Measurements from ENCODE around the gene SAMD13. TPM values are rescaled to one million over a fixed set of nuclear protein-coding genes. Genes with fewer than 3 reads are reported as not detected.

The SAMD13 gene
- 10 to 100 TPM in 2 of 8 experiments, 1 to 10 TPM in 6; 2.4 to 18.2 (median 4.2) TPM for total RNA-seq

GRCh38 chr1:84301004-84301784 lies at the start of gene SAMD13:
Gene SAMD13 (plus strand): TSS chr1:84301708. CDS start chr1:84303235, 1,527 bp downstream.
- Histone ChIP-seq H3K4me1 (replicated peaks in 1 of 2) (peaks cover 42 to 44% of the 10 kb centered on the region in 2 donors), H3K27ac (peak within 1 kb of the TSS; percentile 25 to 78), H3K4me3 (peak within 1 kb of the TSS; percentile 21 to 33 (median 27))
- WGBS, 10 experiments = 0 to 37% (median 12%) methylated on average over 1 to 5 of the region's 5 CpGs
- ATAC-seq (replicated peaks in 6 of 8) = peak; percentile 4 to 64 (median 38)
- in situ Hi-C loops (cut with MboI; ENCODE audit: low pct_unique_long_range_greater_than_20kb in 2 of 9, low sequenced_read_pairs in 9 of 9, unreplicated experiment in 9 of 9) = no loop called here

DNA sequence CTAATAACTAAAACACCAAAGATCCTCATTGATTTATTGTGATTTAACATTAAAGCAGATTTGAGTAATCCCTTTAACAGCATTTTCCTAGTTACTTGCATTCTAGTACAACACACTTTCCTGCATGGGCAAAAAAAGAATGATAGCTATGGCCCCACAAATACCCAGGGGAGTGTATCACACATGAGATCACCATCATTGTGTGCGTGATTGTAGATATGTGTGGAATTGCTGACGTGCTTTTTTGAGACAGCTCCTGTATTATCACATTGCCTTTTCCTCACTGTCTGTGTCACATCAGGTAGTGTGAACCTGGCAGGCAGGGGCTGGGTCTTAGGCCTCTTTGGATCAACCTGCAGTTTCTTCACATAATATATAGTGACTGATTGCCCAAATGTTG lies 48.5 kb upstream of the SAMD13 start:
- WGBS, 10 experiments = 83 to 100% (median 100%) methylated on average over 2 of the region's 2 CpGs; no CpG with 5 or more reads in 5 of the 10 experiments
- ATAC-seq (replicated peaks in 6 of 8) = peak in 5 of 8 experiments; percentile 18 to 53 (median 33)
- Histone ChIP-seq H3K27ac (no peak overlapping the region), H3K4me3 (no peak overlapping the region), H3K4me1 (replicated peaks in 1 of 2) (no peaks in the 10 kb centered on the region)
- in situ Hi-C loops (cut with MboI; ENCODE audit: low pct_unique_long_range_greater_than_20kb in 2 of 9, low sequenced_read_pairs in 9 of 9, unreplicated experiment in 9 of 9) = no loop called here

DNA sequence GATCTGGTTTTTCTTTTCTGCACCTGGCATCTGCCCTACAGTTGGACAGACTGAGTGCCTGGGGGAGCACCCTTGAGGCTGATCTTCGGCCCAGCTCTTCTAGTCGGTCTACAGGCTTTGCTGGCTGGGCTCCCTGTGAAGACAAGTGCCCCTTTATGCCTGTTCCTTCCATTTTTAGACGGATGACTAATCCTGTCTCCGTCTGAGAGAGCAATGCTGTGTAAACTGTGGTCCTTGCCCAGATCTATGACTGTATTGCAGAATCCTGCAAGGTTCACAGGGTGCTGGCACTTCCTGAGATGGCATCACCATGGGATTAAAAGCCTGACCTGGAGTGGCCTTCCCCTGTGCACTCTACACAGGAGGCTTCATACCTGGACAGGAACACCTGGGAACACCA lies 47.6 kb upstream of the SAMD13 start:
- Histone ChIP-seq H3K4me1 (replicated peaks in 1 of 2) (no peaks in the 10 kb centered on the region), H3K27ac (no peak overlapping the region), H3K4me3 (no peak overlapping the region)
- 0 to 90% (median 50%) methylated on average over 2 to 4 of the region's 4 CpGs; no CpG with 5 or more reads in 3 of the 10 experiments for WGBS, 10 experiments
- in situ Hi-C loops (cut with MboI; ENCODE audit: low pct_unique_long_range_greater_than_20kb in 2 of 9, low sequenced_read_pairs in 9 of 9, unreplicated experiment in 9 of 9) = no loop called here
- ATAC-seq (replicated peaks in 6 of 8) = peak; percentile 23 to 94 (median 79)

- H3K27ac ChIP-seq = no peak overlapping the region
- no peaks in the 10 kb centered on the region for H3K4me1 ChIP-seq (replicated peaks in 1 of 2)
- H3K4me3 ChIP-seq = no peak overlapping the region
- ATAC-seq (replicated peaks in 6 of 8) = no peak
- in situ Hi-C loops (cut with MboI; ENCODE audit: low pct_unique_long_range_greater_than_20kb in 2 of 9, low sequenced_read_pairs in 9 of 9, unreplicated experiment in 9 of 9) = no loop called here
- 60 to 100% (median 97%) methylated on average over 1 to 2 of the region's 2 CpGs; no CpG with 5 or more reads in 1 of the 10 experiments for WGBS, 10 experiments
Measured at GRCh38 chr1:84254703-84255238, 46.7 kb upstream of the SAMD13 start.

GRCh38 chr1:84255582-84255981 lies 45.9 kb upstream of the SAMD13 start:
- Histone ChIP-seq H3K4me3 (no peak overlapping the region), H3K4me1 (replicated peaks in 1 of 2) (no peaks in the 10 kb centered on the region), H3K27ac (no peak overlapping the region)
- no peak for ATAC-seq (replicated peaks in 6 of 8)
- in situ Hi-C loops (cut with MboI; ENCODE audit: low pct_unique_long_range_greater_than_20kb in 2 of 9, low sequenced_read_pairs in 9 of 9, unreplicated experiment in 9 of 9) = no loop called here

- H3K27ac ChIP-seq = no peak overlapping the region
- no peaks in the 10 kb centered on the region for H3K4me1 ChIP-seq (replicated peaks in 1 of 2)
- in situ Hi-C loops (cut with MboI; ENCODE audit: low pct_unique_long_range_greater_than_20kb in 2 of 9, low sequenced_read_pairs in 9 of 9, unreplicated experiment in 9 of 9) = no loop called here
- ATAC-seq (replicated peaks in 6 of 8) = peak in 2 of 8 experiments; percentile 36 to 43
- H3K4me3 ChIP-seq = no peak overlapping the region
- 0 to 100% (median 75%) methylated on average over 1 to 2 of the region's 2 CpGs; no CpG with 5 or more reads in 3 of the 10 experiments for WGBS, 10 experiments
Measured at GRCh38 chr1:84257617-84258016, 43.9 kb upstream of the SAMD13 start.

DNA sequence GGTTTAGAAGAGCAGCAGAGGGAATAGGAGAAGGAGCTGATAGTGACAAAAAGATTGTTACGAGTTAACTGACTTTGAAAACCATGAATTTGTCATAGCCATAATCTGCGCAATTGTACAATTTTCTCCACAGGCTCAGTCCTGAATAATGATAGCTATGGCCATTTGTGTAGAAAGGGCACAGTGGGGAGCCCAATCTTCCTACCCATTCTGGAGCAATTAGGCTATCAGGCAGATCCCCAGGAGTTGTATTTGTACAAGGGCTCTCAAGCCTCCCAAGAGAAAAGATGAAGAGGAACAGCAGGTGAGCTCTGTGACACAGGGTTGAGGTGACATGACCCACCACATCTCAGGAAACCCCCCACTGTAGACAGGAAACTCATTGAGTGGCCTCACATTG lies 42.1 kb upstream of the SAMD13 start:
- in situ Hi-C loops (cut with MboI; ENCODE audit: low pct_unique_long_range_greater_than_20kb in 2 of 9, low sequenced_read_pairs in 9 of 9, unreplicated experiment in 9 of 9) = no loop called here
- Histone ChIP-seq H3K4me3 (no peak overlapping the region), H3K4me1 (replicated peaks in 1 of 2) (no peaks in the 10 kb centered on the region), H3K27ac (no peak overlapping the region)
- no peak for ATAC-seq (replicated peaks in 6 of 8)
- 67 to 100% (median 85%) methylated on average over 1 to 2 of the region's 2 CpGs; no CpG with 5 or more reads in 2 of the 10 experiments for WGBS, 10 experiments

GRCh38 chr1:84259989-84260388 lies 41.5 kb upstream of the SAMD13 start:
- no peak for ATAC-seq (replicated peaks in 6 of 8)
- Histone ChIP-seq H3K4me3 (no peak overlapping the region), H3K27ac (no peak overlapping the region), H3K4me1 (replicated peaks in 1 of 2) (peaks cover 0 to 2% of the 10 kb centered on the region in 2 donors)
- in situ Hi-C loops (cut with MboI; ENCODE audit: low pct_unique_long_range_greater_than_20kb in 2 of 9, low sequenced_read_pairs in 9 of 9, unreplicated experiment in 9 of 9) = no loop called here
- 50 to 100% (median 90%) methylated on average over 1 to 2 of the region's 2 CpGs; no CpG with 5 or more reads in 5 of the 10 experiments for WGBS, 10 experiments

DNA sequence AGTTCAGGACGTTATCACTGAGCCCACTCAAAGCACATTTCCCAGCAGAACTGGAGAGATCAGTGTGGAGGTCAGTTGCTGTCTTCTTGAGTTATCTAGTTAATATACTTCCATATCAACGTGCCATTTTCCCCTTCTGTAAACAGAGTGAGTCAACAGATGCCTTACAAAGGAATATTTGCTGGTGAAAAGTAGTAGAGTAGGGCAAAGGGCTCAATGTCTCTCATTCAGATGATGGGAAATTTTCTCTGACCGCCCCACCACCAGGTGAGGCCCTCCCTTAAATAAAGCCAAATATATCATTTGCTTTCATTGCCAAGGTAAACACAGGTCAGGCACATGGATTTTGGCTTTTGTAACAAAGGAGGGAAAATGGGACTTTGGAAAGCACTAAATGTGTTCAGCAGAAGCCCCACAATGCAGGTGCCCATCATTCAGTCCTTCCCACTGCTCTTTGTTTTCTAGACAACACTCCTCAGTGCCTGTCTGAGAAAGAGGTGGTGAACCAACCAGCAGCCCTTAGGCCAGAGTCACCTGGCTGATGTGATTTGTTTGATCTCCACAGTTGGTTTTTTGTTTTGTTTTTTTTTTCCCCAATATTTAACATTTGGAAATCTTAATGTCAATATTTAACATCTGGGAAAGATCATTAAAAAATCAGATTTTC lies 40.5 kb upstream of the SAMD13 start:
- peak in 1 of 8 experiments; percentile 18 for ATAC-seq (replicated peaks in 6 of 8)
- WGBS, 10 experiments = 0 to 86% (median 68%) methylated on average over 1 to 3 of the region's 3 CpGs; no CpG with 5 or more reads in 2 of the 10 experiments
- in situ Hi-C loops (cut with MboI; ENCODE audit: low pct_unique_long_range_greater_than_20kb in 2 of 9, low sequenced_read_pairs in 9 of 9, unreplicated experiment in 9 of 9) = no loop called here
- Histone ChIP-seq H3K27ac (no peak overlapping the region), H3K4me1 (replicated peaks in 1 of 2) (peaks cover 0 to 2% of the 10 kb centered on the region in 2 donors), H3K4me3 (no peak overlapping the region)

DNA sequence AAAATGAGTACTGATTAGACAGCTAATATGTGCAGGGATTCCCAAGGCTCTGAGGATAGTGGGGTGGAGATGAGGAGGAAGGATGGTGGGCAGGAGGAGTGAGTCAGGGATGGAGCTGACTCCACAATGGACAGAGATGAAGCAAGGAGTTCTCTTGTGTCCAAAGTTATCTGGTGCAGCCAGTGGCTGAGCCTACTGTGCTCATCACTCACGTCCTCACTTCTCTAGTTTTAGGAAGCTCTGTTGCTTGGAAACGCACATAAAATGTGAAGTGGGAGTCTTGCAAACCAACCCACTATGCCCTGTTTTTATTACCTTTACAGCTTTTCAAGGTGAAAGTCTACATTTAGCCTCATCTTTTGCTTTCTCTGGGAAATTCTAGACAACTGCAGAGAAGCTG lies 36.5 kb upstream of the SAMD13 start:
- 10 to 93% (median 86%) methylated on average over 1 to 2 of the region's 2 CpGs; no CpG with 5 or more reads in 2 of the 10 experiments for WGBS, 10 experiments
- Histone ChIP-seq H3K27ac (no peak overlapping the region), H3K4me3 (no peak overlapping the region), H3K4me1 (replicated peaks in 1 of 2) (peaks cover 0 to 2% of the 10 kb centered on the region in 2 donors)
- in situ Hi-C loops (cut with MboI; ENCODE audit: low pct_unique_long_range_greater_than_20kb in 2 of 9, low sequenced_read_pairs in 9 of 9, unreplicated experiment in 9 of 9) = no loop called here
- ATAC-seq (replicated peaks in 6 of 8) = no peak

DNA sequence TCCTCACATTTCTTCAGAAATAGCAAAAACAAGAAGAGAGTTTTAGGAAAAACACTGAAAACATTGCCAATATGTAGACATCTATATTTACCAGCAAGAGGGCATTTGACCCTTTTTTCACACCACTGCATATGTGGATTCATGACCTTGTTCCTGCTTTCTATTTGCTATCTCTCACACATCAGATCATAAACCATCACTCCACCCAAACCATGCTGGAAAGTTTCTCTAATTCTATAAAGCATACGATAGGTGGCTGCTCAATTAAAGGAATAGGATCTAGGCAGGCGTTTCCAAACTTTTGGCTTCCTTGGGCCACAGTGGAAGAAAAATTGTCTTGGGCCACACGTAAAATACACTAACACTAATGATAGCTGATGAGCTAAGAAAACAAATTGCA lies 35.6 kb upstream of the SAMD13 start:
- in situ Hi-C loops (cut with MboI; ENCODE audit: low pct_unique_long_range_greater_than_20kb in 2 of 9, low sequenced_read_pairs in 9 of 9, unreplicated experiment in 9 of 9) = no loop called here
- ATAC-seq (replicated peaks in 6 of 8) = no peak
- Histone ChIP-seq H3K27ac (no peak overlapping the region), H3K4me1 (replicated peaks in 1 of 2) (peaks cover 0 to 2% of the 10 kb centered on the region in 2 donors), H3K4me3 (no peak overlapping the region)
- WGBS, 10 experiments = 40 to 100% (median 90%) methylated on average over 1 to 3 of the region's 3 CpGs; no CpG with 5 or more reads in 1 of the 10 experiments

DNA sequence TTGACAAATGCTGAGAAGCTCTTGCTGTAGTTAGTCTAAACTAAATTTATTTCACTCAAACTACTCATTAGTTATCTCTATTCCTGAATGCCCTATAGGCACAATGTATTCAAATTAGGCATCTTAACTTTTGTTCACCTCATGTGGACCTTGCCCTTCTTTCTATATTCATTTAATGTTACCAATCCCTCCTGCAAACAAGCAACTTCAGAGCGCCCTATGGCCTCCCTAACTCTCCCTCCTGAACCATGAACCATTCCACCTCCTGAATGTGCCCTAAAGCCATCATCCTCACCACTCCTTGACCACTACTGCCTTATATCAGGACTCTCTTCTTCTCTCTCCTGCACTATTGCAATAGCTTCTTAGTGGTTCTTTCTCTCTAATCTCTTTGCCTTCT lies 34.8 kb upstream of the SAMD13 start:
- H3K4me3 ChIP-seq = no peak overlapping the region
- 0 to 50% (median 0%) methylated on average over 1 of the region's 1 CpG; no CpG with 5 or more reads in 1 of the 10 experiments for WGBS, 10 experiments
- in situ Hi-C loops (cut with MboI; ENCODE audit: low pct_unique_long_range_greater_than_20kb in 2 of 9, low sequenced_read_pairs in 9 of 9, unreplicated experiment in 9 of 9) = no loop called here
- no peak for ATAC-seq (replicated peaks in 6 of 8)
- no peak overlapping the region for H3K27ac ChIP-seq
- peaks cover 0 to 8% of the 10 kb centered on the region in 2 donors for H3K4me1 ChIP-seq (replicated peaks in 1 of 2)

- H3K27ac ChIP-seq = no peak overlapping the region
- in situ Hi-C loops (cut with MboI; ENCODE audit: low pct_unique_long_range_greater_than_20kb in 2 of 9, low sequenced_read_pairs in 9 of 9, unreplicated experiment in 9 of 9) = no loop called here
- peaks cover 0 to 11% of the 10 kb centered on the region in 2 donors for H3K4me1 ChIP-seq (replicated peaks in 1 of 2)
- ATAC-seq (replicated peaks in 6 of 8) = no peak
- no peak overlapping the region for H3K4me3 ChIP-seq
Measured at GRCh38 chr1:84267476-84267875, 34.0 kb upstream of the SAMD13 start.
